Esophagus muscularis mucosa (tissue), 4 donors: ENCODE data around the gene CD40. TPM values are rescaled to one million over a fixed set of nuclear protein-coding genes. Genes with fewer than 3 reads are reported as not detected.

ENCODE experiments used
- DNase-seq: peaks from one replicate; pipeline ENCODE4 v3.0.0-alpha.2; 2017; ENCODE audit errors: extremely low spot score
- H3K27ac ChIP-seq, 4 donors: fragments of 200-600 bp; sonication (generic); replicated peaks in 1 of 4; 1 replicate in 3 of 4; 2 replicates in 1 of 4; pipeline ENCODE4 v1.5.1; 2016 to 2019; ENCODE audit warnings: mild to moderate bottlenecking in 1 of 4
- H3K27me3 ChIP-seq, 4 donors: fragments of 200-600 bp; sonication (generic); one replicate each; pipeline versions ENCODE4 v1.5.1 to v1.6.0; 2016 to 2019
- H3K36me3 ChIP-seq, 4 donors: fragments of 200-600 bp; sonication (generic); one replicate each; pipeline ENCODE4 v1.5.1; 2016 to 2019
- H3K4me1 ChIP-seq, 4 donors: fragments of 200-600 bp; sonication (generic); one replicate each; pipeline ENCODE4 v1.5.1; 2016 to 2019
- H3K4me3 ChIP-seq, 4 donors: fragments of 200-600 bp; sonication (generic); 1 replicate in 2 of 4; 2 replicates in 2 of 4; pipeline ENCODE4 v1.5.1; 2016 to 2019; ENCODE audit warnings: mild to moderate bottlenecking in 4 of 4, moderate library complexity in 1 of 4
- H3K9me3 ChIP-seq, 4 donors: fragments of 200-600 bp; sonication (generic); 1 replicate in 3 of 4; 2 replicates in 1 of 4; pipeline ENCODE4 v1.5.1; 2016 to 2019
- EP300 ChIP-seq: sonication (generic); formaldehyde crosslinking; IDR thresholded peaks from one replicate; pipeline ENCODE4 v1.6.1; 2017; ENCODE audit warnings: antibody characterized with exemption
- POLR2A ChIP-seq: fragments of 450-650 bp; IDR thresholded peaks from one replicate; pipeline ENCODE4 v1.6.1; 2017; ENCODE audit warnings: antibody characterized with exemption, moderate library complexity, mild to moderate bottlenecking, low read depth
- POLR2AphosphoS5 ChIP-seq, 2 donors: sonication (generic); formaldehyde crosslinking; IDR thresholded peaks; one replicate each; pipeline ENCODE4 v1.6.1; 2017; ENCODE audit warnings: antibody characterized with exemption in 2 of 2
- WGBS: methylation state at CpG from one replicate; pipeline ENCODE4 v1.1.5; 2018; 5-methylcytosine and 5-hydroxymethylcytosine counted together
- intact Hi-C: fragments of 100-400 bp; cut with DNase I; formaldehyde crosslinking; loops from one replicate; pipeline ENCODE4 v1.15.1; 2023
- total RNA-seq, 4 donors: library from RNA; depleted of rRNA; stranded (reverse); fragments of >200 nt; gene quantifications; one replicate each; pipeline versions ENCODE4 v1.1.0 to v1.2.1, GENCODE V29; 2016
- TF ChIP-seq, protein P1 (sequence below), 3 experiments: fragments of 200-600 bp in 2 of 3; fragments of 450-650 bp in 1 of 3; sonication (generic) in 2 of 3; IDR thresholded peaks; one replicate each; pipeline ENCODE4 v1.5.1; 2017 to 2019; ENCODE audit warnings: antibody characterized with exemption in 3 of 3, mild to moderate bottlenecking in 2 of 3, moderate library complexity in 1 of 3

CD40 gene
- total RNA-seq, 4 donors from 2014 or later = 10.0 to 21.6 (median 16.9) TPM

DNA sequence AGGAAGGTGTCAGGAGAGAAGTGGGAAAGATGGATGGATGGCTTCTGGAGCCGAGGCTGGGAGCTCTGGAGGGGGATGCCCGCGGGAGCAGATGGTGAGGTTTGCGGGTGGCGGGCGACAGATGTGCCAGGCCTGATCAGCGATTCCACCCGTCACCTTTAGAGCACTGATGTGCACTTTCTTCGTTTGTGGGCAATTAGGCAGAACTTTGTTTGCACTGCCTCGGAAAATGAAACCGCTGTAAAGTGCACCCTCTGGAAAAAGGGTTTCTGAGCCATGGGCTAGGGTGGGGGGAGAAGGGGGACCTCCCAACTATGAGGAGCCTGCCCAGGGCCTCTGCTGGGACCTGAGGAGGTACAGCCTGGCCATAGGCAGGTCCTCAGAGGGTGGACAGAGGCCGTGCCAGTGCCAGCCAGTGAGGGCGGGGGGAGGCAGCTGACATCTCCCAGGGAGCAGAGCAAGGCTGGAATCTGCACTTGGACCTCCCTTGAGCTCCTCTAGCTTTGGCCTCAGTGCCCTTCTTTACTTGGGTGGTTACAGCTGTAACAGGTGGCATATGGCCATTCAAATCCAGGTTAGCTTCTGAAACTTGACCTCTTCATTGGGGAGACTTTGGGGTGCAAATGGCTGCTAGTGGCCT lies 58.7 kb downstream of the CD40 start:
- Histone ChIP-seq H3K27ac (no peak overlapping the region), H3K9me3 (no peaks in the 10 kb centered on the region), H3K27me3 (peaks cover 0 to 87% (median 24%) of the 10 kb centered on the region in 4 donors), H3K36me3 (no peaks in the 10 kb centered on the region), H3K4me1 (peaks cover 0 to 11% (median 5%) of the 10 kb centered on the region in 4 donors), H3K4me3 (no peak overlapping the region)
- intact Hi-C loops = no loop called here
- no peak for DNase-seq
- no peak for TF ChIP-seq EP300
- TF ChIP-seq, protein P1, sequence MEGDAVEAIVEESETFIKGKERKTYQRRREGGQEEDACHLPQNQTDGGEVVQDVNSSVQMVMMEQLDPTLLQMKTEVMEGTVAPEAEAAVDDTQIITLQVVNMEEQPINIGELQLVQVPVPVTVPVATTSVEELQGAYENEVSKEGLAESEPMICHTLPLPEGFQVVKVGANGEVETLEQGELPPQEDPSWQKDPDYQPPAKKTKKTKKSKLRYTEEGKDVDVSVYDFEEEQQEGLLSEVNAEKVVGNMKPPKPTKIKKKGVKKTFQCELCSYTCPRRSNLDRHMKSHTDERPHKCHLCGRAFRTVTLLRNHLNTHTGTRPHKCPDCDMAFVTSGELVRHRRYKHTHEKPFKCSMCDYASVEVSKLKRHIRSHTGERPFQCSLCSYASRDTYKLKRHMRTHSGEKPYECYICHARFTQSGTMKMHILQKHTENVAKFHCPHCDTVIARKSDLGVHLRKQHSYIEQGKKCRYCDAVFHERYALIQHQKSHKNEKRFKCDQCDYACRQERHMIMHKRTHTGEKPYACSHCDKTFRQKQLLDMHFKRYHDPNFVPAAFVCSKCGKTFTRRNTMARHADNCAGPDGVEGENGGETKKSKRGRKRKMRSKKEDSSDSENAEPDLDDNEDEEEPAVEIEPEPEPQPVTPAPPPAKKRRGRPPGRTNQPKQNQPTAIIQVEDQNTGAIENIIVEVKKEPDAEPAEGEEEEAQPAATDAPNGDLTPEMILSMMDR (IDR thresholded peaks at IDR 0.05) = no peak
- no peak for TF ChIP-seq POLR2A
- TF ChIP-seq POLR2AphosphoS5 (IDR thresholded peaks at IDR 0.05) = no peak
- 72% methylated on average over 12 of the region's 13 CpGs for WGBS

DNA sequence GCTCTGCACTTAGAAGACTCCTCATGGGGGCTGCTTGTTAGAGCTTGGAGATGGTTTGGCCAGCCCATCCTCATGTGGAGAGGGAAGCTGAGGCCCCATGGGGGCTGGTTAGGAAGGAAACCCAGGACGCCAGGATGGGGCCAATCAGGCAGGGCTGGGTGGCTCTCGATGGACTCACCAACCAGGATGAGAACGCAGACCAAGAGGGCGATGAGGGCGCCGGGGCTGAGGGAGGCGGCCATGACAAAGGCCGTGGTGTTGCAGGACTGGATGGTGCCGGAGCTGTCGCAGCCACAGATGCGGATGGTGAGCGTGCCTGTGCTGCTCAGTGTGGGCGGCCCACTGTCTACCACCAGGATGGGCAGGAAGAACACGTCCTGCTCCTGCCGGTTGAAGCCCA lies 59.7 kb downstream of the CD40 start:
- no peaks in the 10 kb centered on the region for H3K9me3 ChIP-seq
- H3K27me3 ChIP-seq = peaks cover 0 to 87% (median 24%) of the 10 kb centered on the region in 4 donors
- DNase-seq = no peak
- no peaks in the 10 kb centered on the region for H3K36me3 ChIP-seq
- TF ChIP-seq, protein P1 (IDR thresholded peaks at IDR 0.05) = no peak
- TF ChIP-seq POLR2AphosphoS5 (IDR thresholded peaks at IDR 0.05) (no peak), EP300 (no peak), POLR2A (no peak)
- no peak overlapping the region for H3K4me3 ChIP-seq
- H3K4me1 ChIP-seq = peaks cover 0 to 11% (median 5%) of the 10 kb centered on the region in 4 donors
- 87% methylated on average over 15 of the region's 15 CpGs for WGBS
- H3K27ac ChIP-seq = no peak overlapping the region
- intact Hi-C loops = no loop called here

DNA sequence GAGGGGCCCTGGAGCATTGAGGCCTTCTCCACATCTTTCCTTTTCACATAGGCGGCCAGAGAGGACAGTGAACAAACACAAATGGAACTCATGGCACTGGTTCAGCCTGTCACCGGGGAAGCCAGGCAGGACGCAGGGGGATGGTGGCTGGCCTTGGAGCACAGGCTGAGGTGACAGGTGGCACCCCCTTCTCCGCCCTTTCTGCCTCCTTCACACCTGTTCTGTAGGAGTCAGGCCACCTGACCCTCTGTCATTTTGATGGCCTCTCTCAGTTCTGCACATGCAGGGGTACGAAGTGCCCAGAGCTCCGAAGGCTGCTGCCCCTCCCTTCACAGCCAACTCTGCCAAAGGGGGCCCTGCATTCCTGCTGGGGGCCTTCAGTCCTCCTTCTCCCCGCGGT lies 60.8 kb downstream of the CD40 start:
- Histone ChIP-seq H3K4me1 (peaks cover 0 to 11% (median 5%) of the 10 kb centered on the region in 4 donors), H3K36me3 (no peaks in the 10 kb centered on the region), H3K27ac (no peak overlapping the region), H3K4me3 (no peak overlapping the region), H3K9me3 (no peaks in the 10 kb centered on the region), H3K27me3 (peaks cover 0 to 86% (median 19%) of the 10 kb centered on the region in 4 donors)
- DNase-seq = no peak
- intact Hi-C loops = no loop called here
- no peak for TF ChIP-seq POLR2A
- no peak for TF ChIP-seq POLR2AphosphoS5 (IDR thresholded peaks at IDR 0.05)
- TF ChIP-seq, protein P1 (IDR thresholded peaks at IDR 0.05) = no peak
- no peak for TF ChIP-seq EP300
- 67% methylated on average over 8 of the region's 8 CpGs for WGBS

Other genes starting within 250 kb of the CD40 start
- gene ZSWIM1, start 237.1 kb upstream of the CD40 start, total RNA-seq = 10 to 100 TPM in 2 of 4 donors, 1 to 10 TPM in 2; 7.1 to 13.5 (median 9.2) TPM
- 1 to 10 TPM; 1.7 to 4.6 (median 3.0) TPM for gene SPATA25, start 230.7 kb upstream of the CD40 start, total RNA-seq
- 10 to 100 TPM; 10.8 to 16.1 (median 13.0) TPM for gene NEURL2, start 227.1 kb upstream of the CD40 start, total RNA-seq
- gene CTSA, start 227.0 kb upstream of the CD40 start, total RNA-seq = 10 to 100 TPM; 44.8 to 70.2 (median 48.3) TPM
- 100 to 1,000 TPM; 109 to 342 (median 176) TPM for gene PLTP, start 206.2 kb upstream of the CD40 start, total RNA-seq
- 10 to 100 TPM; 35.3 to 51.2 (median 37.2) TPM for gene PCIF1, start 183.6 kb upstream of the CD40 start, total RNA-seq
- gene ZNF335, start 146.1 kb upstream of the CD40 start, total RNA-seq = 10 to 100 TPM; 12.9 to 19.0 (median 15.3) TPM
- gene MMP9, start 109.4 kb upstream of the CD40 start, total RNA-seq = 1 to 10 TPM in 1 of 4 donors, under 1 TPM in 3; 0.11 to 6.5 (median 0.63) TPM
- gene SLC12A5, start 89.1 kb upstream of the CD40 start, total RNA-seq = 1 to 10 TPM in 1 of 4 donors, under 1 TPM in 1, not detected in 2; 0.99 to 1.2 TPM
- 10 to 100 TPM; 17.4 to 36.8 (median 29.9) TPM for gene NCOA5, start 28.4 kb upstream of the CD40 start, total RNA-seq
- gene CDH22, start 190.2 kb downstream of the CD40 start, total RNA-seq = under 1 TPM in 3 of 4 donors, not detected in 1; 0.17 to 0.69 (median 0.42) TPM